Measurements from ENCODE around the gene MRPL41.

GRCh38 chr9:137535120-137535428 is 16.6 kb upstream of the MRPL41 start:
- TF ChIP-seq EZH2 (IDR thresholded peaks at IDR 0.05; ENCODE audit: low read length, missing control alignments) = no peak
- TF ChIP-seq CTCF (conservative IDR thresholded peaks at IDR 0.05 in 1 of 2, IDR thresholded peaks at IDR 0.05 in 1 of 2; ENCODE audit: low read depth in 1 of 2, low read length in 2 of 2) = no peak

All from fibroblast of lung (primary cell).